Endothelial cell (in vitro differentiated cells): ENCODE data around the gene CNTNAP3. TPM values are rescaled to one million over a fixed set of nuclear protein-coding genes. Genes with fewer than 3 reads are reported as not detected.
"Not testable (repeated sequence)": the region's sequence is repeated elsewhere in the genome, so short reads cannot be mapped to it uniquely, and the experiment has no call there.

Experiments used
- DNase-seq: peaks from one replicate; pipeline ENCODE4 v3.0.0; 2021; ENCODE audit warnings: low spot score
- H3K27ac Mint-ChIP-seq: one replicate; pipeline ENCODE4 v1.8.0; 2021; ENCODE audit warnings: mixed read lengths, inconsistent platforms; ENCODE audit not compliant: unreplicated experiment
- H3K27me3 Mint-ChIP-seq: one replicate; pipeline ENCODE4 v1.8.0; 2021; ENCODE audit warnings: mild to moderate bottlenecking, moderate library complexity, mixed read lengths, inconsistent platforms; ENCODE audit not compliant: unreplicated experiment
- H3K36me3 Mint-ChIP-seq: one replicate; pipeline ENCODE4 v1.8.0; 2021; ENCODE audit warnings: mild to moderate bottlenecking, low read depth, mixed read lengths, inconsistent platforms; ENCODE audit not compliant: unreplicated experiment
- H3K4me1 Mint-ChIP-seq: one replicate; pipeline ENCODE4 v1.8.0; 2021; ENCODE audit warnings: mild to moderate bottlenecking, mixed read lengths, inconsistent platforms; ENCODE audit not compliant: unreplicated experiment
- H3K4me3 Mint-ChIP-seq: one replicate; pipeline ENCODE4 v1.8.0; 2021; ENCODE audit warnings: mild to moderate bottlenecking, mixed read lengths, inconsistent platforms; ENCODE audit not compliant: unreplicated experiment
- H3K9me3 Mint-ChIP-seq: one replicate; pipeline ENCODE4 v1.8.0; 2021; ENCODE audit warnings: mixed read lengths, inconsistent platforms; ENCODE audit not compliant: unreplicated experiment
- long read RNA-seq: library from polyadenylated mRNA; unstranded; transcript quantifications from one replicate; pipeline ENCODE4 v2.0.0, GENCODE V29; 2020; ENCODE audit not compliant: unreplicated experiment
- total RNA-seq: library from RNA; stranded (reverse); fragmentation: NEBNext Ultra II Directional; extraction: Animal tissue kit (Norgen Biotek cat#: 25700); gene quantifications from one replicate; pipeline ENCODE4 v1.2.1, GENCODE V29; 2021; ENCODE audit not compliant: unreplicated experiment

CNTNAP3 gene
- 1.5 TPM for total RNA-seq
- long read RNA-seq = 0 reads

GRCh38 chr9:39287980-39288379, at the start of gene CNTNAP3:
TSS of gene CNTNAP3 (minus strand) at chr9:39288167. CDS start at chr9:39288064, 103 bp downstream.
- not testable (repeated sequence) for DNase-seq, H3K36me3 Mint-ChIP-seq, H3K4me3 Mint-ChIP-seq, H3K9me3 Mint-ChIP-seq, H3K27ac Mint-ChIP-seq, H3K4me1 Mint-ChIP-seq, H3K27me3 Mint-ChIP-seq

- not testable (repeated sequence) for H3K27ac Mint-ChIP-seq, H3K36me3 Mint-ChIP-seq, DNase-seq, H3K4me3 Mint-ChIP-seq, H3K4me1 Mint-ChIP-seq, H3K9me3 Mint-ChIP-seq, H3K27me3 Mint-ChIP-seq
Observed at GRCh38 chr9:39279995-39280394, 8.0 kb downstream of the CNTNAP3 start.

- H3K4me1 Mint-ChIP-seq, DNase-seq, H3K27me3 Mint-ChIP-seq, H3K36me3 Mint-ChIP-seq, H3K4me3 Mint-ChIP-seq, H3K27ac Mint-ChIP-seq, H3K9me3 Mint-ChIP-seq: not testable (repeated sequence)
Observed at GRCh38 chr9:39242513-39242912, 45.5 kb downstream of the CNTNAP3 start.

- H3K27ac Mint-ChIP-seq, H3K36me3 Mint-ChIP-seq, H3K27me3 Mint-ChIP-seq, DNase-seq, H3K9me3 Mint-ChIP-seq, H3K4me1 Mint-ChIP-seq, H3K4me3 Mint-ChIP-seq: not testable (repeated sequence)
Observed at GRCh38 chr9:39232130-39232991, 55.6 kb downstream of the CNTNAP3 start.

- H3K4me3 Mint-ChIP-seq, DNase-seq, H3K27ac Mint-ChIP-seq, H3K4me1 Mint-ChIP-seq, H3K27me3 Mint-ChIP-seq, H3K9me3 Mint-ChIP-seq, H3K36me3 Mint-ChIP-seq: not testable (repeated sequence)
Observed at GRCh38 chr9:39215976-39216375, 72.0 kb downstream of the CNTNAP3 start.

GRCh38 chr9:39209773-39210172, 78.2 kb downstream of the CNTNAP3 start:
- not testable (repeated sequence) for H3K4me3 Mint-ChIP-seq, H3K4me1 Mint-ChIP-seq, H3K9me3 Mint-ChIP-seq, H3K27ac Mint-ChIP-seq, H3K36me3 Mint-ChIP-seq, H3K27me3 Mint-ChIP-seq, DNase-seq

DNA sequence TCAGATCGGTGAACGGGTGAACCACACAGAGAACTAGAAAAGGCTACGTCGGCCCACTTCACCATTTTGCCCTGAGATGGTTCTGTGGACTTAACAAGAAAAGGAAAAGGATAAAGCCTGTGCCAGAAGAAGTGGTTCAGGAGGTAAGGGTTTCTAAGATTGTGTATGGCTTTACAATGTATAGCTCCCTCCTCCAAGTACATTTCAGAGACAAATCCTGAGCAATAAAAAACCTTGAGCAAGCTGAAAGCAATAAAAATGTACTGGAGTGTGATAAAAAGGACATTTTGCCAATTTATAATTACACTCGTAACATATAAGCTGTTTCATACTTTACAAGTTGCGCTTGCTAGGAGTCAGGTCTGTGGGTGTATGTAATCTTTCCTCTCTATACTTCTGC, 81.3 kb downstream of the CNTNAP3 start:
- H3K27me3 Mint-ChIP-seq, H3K36me3 Mint-ChIP-seq, H3K27ac Mint-ChIP-seq, DNase-seq, H3K4me3 Mint-ChIP-seq, H3K4me1 Mint-ChIP-seq, H3K9me3 Mint-ChIP-seq: not testable (repeated sequence)

DNA sequence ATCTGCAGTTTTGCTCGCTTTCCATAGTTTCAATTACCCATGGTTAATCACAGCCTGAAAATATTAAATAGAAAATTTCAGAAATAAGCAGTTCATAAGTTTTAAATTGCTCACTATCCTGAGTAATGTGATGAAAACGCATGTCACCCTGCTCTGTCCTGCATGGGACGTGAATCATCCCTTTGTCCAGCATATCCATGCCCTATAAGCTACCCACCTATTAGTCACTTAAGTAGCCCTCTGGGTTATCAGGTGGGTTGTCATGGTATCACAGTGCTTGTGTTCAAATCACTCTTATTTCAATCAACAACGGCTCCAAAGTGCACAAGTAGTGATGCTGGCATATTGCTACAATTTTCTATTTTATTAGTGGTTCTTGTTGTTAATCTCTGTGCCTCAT, 82.1 kb downstream of the CNTNAP3 start:
- not testable (repeated sequence) for DNase-seq, H3K36me3 Mint-ChIP-seq, H3K9me3 Mint-ChIP-seq, H3K4me3 Mint-ChIP-seq, H3K27me3 Mint-ChIP-seq, H3K4me1 Mint-ChIP-seq, H3K27ac Mint-ChIP-seq

- not testable (repeated sequence) for H3K27me3 Mint-ChIP-seq, H3K36me3 Mint-ChIP-seq, H3K4me1 Mint-ChIP-seq, DNase-seq, H3K9me3 Mint-ChIP-seq, H3K4me3 Mint-ChIP-seq, H3K27ac Mint-ChIP-seq
Observed at GRCh38 chr9:39200412-39200811, 87.6 kb downstream of the CNTNAP3 start.

GRCh38 chr9:39198000-39198709, 89.8 kb downstream of the CNTNAP3 start:
- H3K36me3 Mint-ChIP-seq, H3K27ac Mint-ChIP-seq, DNase-seq, H3K4me3 Mint-ChIP-seq, H3K9me3 Mint-ChIP-seq, H3K27me3 Mint-ChIP-seq, H3K4me1 Mint-ChIP-seq: not testable (repeated sequence)

DNA sequence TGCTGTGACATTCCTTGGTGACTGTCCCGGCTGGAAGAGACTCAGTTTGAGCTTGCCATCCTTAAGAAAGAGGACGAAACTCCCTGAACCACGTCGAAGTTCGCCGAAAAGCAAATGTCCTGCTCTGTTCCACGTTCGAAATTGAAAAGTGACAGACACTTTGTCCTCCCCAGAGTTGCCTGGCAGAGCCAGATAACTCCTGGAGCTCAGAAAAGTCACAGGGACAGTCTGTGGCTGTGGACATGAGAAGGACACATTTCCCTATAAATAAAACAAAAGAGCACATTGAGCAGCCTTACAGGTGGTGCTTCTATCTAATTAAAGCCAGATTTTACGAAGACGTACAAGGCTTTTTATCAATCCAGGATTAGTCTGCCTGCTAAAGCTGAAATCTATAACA, 116.6 kb downstream of the CNTNAP3 start:
- not testable (repeated sequence) for H3K36me3 Mint-ChIP-seq, H3K4me1 Mint-ChIP-seq, H3K9me3 Mint-ChIP-seq, H3K4me3 Mint-ChIP-seq, H3K27ac Mint-ChIP-seq, H3K27me3 Mint-ChIP-seq, DNase-seq

GRCh38 chr9:39157714-39158113, 130.3 kb downstream of the CNTNAP3 start:
- not testable (repeated sequence) for DNase-seq, H3K36me3 Mint-ChIP-seq, H3K9me3 Mint-ChIP-seq, H3K4me3 Mint-ChIP-seq, H3K27me3 Mint-ChIP-seq, H3K4me1 Mint-ChIP-seq, H3K27ac Mint-ChIP-seq
